Suprapubic skin (tissue), 4 donors: ENCODE measurements around the gene SLC16A12.

Source experiments
- EP300 ChIP-seq: sonication (generic); formaldehyde crosslinking; IDR thresholded peaks from one replicate; pipeline ENCODE4 v1.6.1; 2017; ENCODE audit warnings: antibody characterized with exemption
- POLR2A ChIP-seq, 2 donors: fragments of 450-650 bp; IDR thresholded peaks; one replicate each; pipeline ENCODE4 v1.6.1; 2017; ENCODE audit warnings: antibody characterized with exemption in 2 of 2, mild to moderate bottlenecking in 2 of 2, moderate library complexity in 2 of 2
- POLR2AphosphoS5 ChIP-seq, 3 donors: sonication (generic); formaldehyde crosslinking; IDR thresholded peaks; one replicate each; pipeline ENCODE4 v1.6.1; 2017; ENCODE audit warnings: antibody characterized with exemption in 3 of 3
- TF ChIP-seq, protein P1 (sequence below), 2 donors: fragments of 200-600 bp in 1 of 2; fragments of 450-650 bp in 1 of 2; sonication (generic) in 1 of 2; IDR thresholded peaks; one replicate each; pipeline ENCODE4 v1.5.1; 2016 to 2019; ENCODE audit warnings: antibody characterized with exemption in 2 of 2, mild to moderate bottlenecking in 1 of 2, moderate library complexity in 1 of 2

- TF ChIP-seq, protein P1, sequence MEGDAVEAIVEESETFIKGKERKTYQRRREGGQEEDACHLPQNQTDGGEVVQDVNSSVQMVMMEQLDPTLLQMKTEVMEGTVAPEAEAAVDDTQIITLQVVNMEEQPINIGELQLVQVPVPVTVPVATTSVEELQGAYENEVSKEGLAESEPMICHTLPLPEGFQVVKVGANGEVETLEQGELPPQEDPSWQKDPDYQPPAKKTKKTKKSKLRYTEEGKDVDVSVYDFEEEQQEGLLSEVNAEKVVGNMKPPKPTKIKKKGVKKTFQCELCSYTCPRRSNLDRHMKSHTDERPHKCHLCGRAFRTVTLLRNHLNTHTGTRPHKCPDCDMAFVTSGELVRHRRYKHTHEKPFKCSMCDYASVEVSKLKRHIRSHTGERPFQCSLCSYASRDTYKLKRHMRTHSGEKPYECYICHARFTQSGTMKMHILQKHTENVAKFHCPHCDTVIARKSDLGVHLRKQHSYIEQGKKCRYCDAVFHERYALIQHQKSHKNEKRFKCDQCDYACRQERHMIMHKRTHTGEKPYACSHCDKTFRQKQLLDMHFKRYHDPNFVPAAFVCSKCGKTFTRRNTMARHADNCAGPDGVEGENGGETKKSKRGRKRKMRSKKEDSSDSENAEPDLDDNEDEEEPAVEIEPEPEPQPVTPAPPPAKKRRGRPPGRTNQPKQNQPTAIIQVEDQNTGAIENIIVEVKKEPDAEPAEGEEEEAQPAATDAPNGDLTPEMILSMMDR (IDR thresholded peaks at IDR 0.05): no peak
- TF ChIP-seq POLR2AphosphoS5 (IDR thresholded peaks at IDR 0.05) (no peak), POLR2A (IDR thresholded peaks at IDR 0.05) (no peak), EP300 (no peak)
These were observed 43.5 kb downstream of the SLC16A12 start for GRCh38 chr10:89491932-89492331.
